Parathyroid adenoma (tissue), 2 donors: Measurements from ENCODE around the gene SAC3D1.

Source experiments
- H2AFZ ChIP-seq: fragments of 300-600 bp; sonication (generic); one replicate; pipeline ENCODE4 v1.7.0; 2017; ENCODE audit warnings: antibody characterized with exemption, mild to moderate bottlenecking
- H3K27ac ChIP-seq: fragments of 300-600 bp; sonication (generic); one replicate; pipeline ENCODE4 v1.7.0; 2017
- H3K27me3 ChIP-seq: fragments of 300-600 bp; sonication (generic); one replicate; pipeline ENCODE4 v1.7.0; 2017; ENCODE audit warnings: low read length; ENCODE audit not compliant: control insufficient read depth, insufficient read depth
- H3K36me3 ChIP-seq: fragments of 300-600 bp; sonication (generic); one replicate; pipeline ENCODE4 v1.7.0; 2017; ENCODE audit warnings: low read length; ENCODE audit not compliant: control insufficient read depth, insufficient read depth
- H3K4me1 ChIP-seq: fragments of 300-600 bp; sonication (generic); one replicate; pipeline ENCODE4 v1.7.0; 2017; ENCODE audit warnings: control low read depth
- H3K4me2 ChIP-seq: fragments of 300-600 bp; sonication (generic); one replicate; pipeline ENCODE4 v1.7.0; 2017; ENCODE audit warnings: low read length
- H3K4me3 ChIP-seq: fragments of 300-600 bp; sonication (generic); one replicate; pipeline ENCODE4 v1.7.0; 2017; ENCODE audit warnings: low read depth, low read length
- H3K79me2 ChIP-seq: fragments of 300-600 bp; sonication (generic); one replicate; pipeline ENCODE4 v1.7.0; 2017; ENCODE audit warnings: control low read depth
- H3K9ac ChIP-seq: fragments of 300-600 bp; sonication (generic); one replicate; pipeline ENCODE4 v1.7.0; 2017; ENCODE audit warnings: mild to moderate bottlenecking
- H3K9me3 ChIP-seq: fragments of 300-600 bp; sonication (generic); one replicate; pipeline ENCODE4 v1.7.0; 2017; ENCODE audit warnings: low read length; ENCODE audit not compliant: control insufficient read depth
- TF ChIP-seq, protein P1 (sequence below): fragments of 300-600 bp; sonication (generic); IDR thresholded peaks from one replicate; pipeline ENCODE4 v1.7.0; 2017; ENCODE audit warnings: antibody characterized with exemption, mild to moderate bottlenecking
- donor health status: primary hyperparathyroidism.

SAC3D1 gene

DNA sequence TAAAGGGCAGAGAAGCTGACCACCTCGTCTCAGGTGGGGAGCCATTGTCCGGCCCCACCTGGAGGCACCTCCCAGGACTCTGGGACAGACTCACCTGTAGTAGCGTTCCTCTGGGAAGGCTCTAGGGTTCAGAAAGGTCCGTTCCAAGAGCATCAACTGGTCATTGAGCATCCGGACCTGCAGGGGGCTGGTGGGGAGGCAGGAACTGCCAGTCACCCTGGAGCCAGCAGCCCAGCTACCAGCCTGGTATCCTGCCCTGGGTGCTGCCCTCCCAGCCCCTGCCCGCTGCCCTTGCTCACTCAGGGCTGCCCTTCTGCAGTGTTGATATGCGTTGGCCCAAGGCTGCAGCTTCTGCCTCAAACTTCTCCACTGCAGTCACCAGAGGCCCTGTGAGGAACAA is 4.7 kb downstream of the SAC3D1 start:
- Histone ChIP-seq H3K9me3 (no peaks in the 10 kb centered on the region), H3K27ac (no peak overlapping the region), H3K27me3 (no peaks in the 10 kb centered on the region), H3K4me3 (no peak overlapping the region), H3K4me1 (no peaks in the 10 kb centered on the region), H3K79me2 (no peaks in the 10 kb centered on the region), H2AFZ (no peak overlapping the region), H3K9ac (no peak overlapping the region), H3K4me2 (no peak overlapping the region), H3K36me3 (no peaks in the 10 kb centered on the region)
- TF ChIP-seq, protein P1, sequence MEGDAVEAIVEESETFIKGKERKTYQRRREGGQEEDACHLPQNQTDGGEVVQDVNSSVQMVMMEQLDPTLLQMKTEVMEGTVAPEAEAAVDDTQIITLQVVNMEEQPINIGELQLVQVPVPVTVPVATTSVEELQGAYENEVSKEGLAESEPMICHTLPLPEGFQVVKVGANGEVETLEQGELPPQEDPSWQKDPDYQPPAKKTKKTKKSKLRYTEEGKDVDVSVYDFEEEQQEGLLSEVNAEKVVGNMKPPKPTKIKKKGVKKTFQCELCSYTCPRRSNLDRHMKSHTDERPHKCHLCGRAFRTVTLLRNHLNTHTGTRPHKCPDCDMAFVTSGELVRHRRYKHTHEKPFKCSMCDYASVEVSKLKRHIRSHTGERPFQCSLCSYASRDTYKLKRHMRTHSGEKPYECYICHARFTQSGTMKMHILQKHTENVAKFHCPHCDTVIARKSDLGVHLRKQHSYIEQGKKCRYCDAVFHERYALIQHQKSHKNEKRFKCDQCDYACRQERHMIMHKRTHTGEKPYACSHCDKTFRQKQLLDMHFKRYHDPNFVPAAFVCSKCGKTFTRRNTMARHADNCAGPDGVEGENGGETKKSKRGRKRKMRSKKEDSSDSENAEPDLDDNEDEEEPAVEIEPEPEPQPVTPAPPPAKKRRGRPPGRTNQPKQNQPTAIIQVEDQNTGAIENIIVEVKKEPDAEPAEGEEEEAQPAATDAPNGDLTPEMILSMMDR: no peak

DNA sequence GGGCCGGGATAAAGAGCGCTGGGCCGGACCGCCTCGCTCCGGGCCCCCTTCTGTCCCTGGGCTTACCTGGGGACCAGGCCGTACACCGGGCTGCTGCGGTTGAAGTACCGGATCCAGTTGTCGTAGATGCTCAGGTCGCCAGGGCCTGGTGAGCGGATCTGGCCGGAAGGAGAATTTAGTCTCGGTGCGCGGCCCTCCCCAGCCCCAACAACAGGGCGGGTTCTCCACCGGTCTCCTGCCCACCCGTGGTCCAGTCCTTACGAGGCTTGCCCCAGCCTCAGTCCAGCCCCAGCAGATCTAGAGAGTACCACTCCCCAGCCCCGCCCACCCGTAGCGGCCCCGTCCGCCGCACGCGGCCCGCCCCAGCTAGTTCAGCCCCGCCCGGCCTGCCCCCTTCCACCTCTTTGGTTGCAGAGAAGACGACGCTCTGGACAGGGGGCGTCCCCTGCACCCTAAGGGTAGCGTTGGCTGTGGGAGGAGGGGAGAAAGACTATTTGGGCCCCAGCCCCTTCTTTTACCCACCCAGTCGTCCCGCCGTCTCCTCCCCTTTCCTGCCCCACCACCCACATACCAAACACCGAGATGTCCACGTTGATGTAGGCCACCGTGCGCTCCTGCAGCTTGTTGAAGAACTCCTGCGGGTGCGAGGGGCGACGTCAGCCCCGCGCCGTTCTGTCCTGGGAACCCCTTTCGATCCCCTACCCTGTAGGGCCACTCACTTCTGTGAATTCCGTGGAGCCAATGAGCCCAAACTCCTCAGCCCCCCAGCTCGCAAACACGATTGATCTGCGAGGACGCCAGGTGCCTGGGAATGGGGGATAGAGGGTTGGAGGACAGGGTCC is 6.8 kb downstream of the SAC3D1 start:
- no peaks in the 10 kb centered on the region for H3K27me3 ChIP-seq
- no peak overlapping the region for H3K4me2 ChIP-seq
- no peak overlapping the region for H3K27ac ChIP-seq
- no peaks in the 10 kb centered on the region for H3K4me1 ChIP-seq
- no peak overlapping the region for H3K9ac ChIP-seq
- H3K4me3 ChIP-seq: peak overlapping the region; percentile 22
- H3K79me2 ChIP-seq: no peaks in the 10 kb centered on the region
- peak overlapping the region; percentile 46 for H2AFZ ChIP-seq
- TF ChIP-seq, protein P1: no peak
- H3K36me3 ChIP-seq: no peaks in the 10 kb centered on the region
- H3K9me3 ChIP-seq: no peaks in the 10 kb centered on the region

DNA sequence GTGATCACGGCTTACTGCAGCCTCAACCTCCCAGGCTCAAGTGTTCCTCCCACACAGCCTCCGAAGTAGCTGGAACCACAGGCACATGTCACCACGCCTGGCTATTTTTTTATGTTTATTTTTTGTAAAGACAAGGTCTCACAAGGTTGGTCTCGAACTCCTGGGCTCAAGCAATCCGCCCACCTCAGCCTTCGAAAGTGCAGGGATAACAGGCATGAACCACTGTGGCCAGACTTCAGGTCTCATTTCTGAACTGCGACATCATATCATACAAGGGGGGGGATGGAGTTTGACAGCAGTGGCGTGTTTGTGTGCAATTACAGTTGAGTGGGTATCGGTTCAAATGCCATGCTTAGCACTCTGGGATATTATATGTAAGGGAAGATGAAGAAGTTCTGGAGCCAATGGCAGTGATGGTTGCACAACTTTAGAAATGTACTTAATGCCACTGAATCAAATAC is 10.4 kb downstream of the SAC3D1 start:
- H3K4me1 ChIP-seq: no peaks in the 10 kb centered on the region
- no peak overlapping the region for H3K27ac ChIP-seq
- no peak overlapping the region for H3K9ac ChIP-seq
- no peak overlapping the region for H2AFZ ChIP-seq
- H3K9me3 ChIP-seq: no peaks in the 10 kb centered on the region
- H3K4me2 ChIP-seq: no peak overlapping the region
- TF ChIP-seq, protein P1: no peak
- no peaks in the 10 kb centered on the region for H3K27me3 ChIP-seq
- no peaks in the 10 kb centered on the region for H3K79me2 ChIP-seq
- H3K36me3 ChIP-seq: no peaks in the 10 kb centered on the region
- no peak overlapping the region for H3K4me3 ChIP-seq

DNA sequence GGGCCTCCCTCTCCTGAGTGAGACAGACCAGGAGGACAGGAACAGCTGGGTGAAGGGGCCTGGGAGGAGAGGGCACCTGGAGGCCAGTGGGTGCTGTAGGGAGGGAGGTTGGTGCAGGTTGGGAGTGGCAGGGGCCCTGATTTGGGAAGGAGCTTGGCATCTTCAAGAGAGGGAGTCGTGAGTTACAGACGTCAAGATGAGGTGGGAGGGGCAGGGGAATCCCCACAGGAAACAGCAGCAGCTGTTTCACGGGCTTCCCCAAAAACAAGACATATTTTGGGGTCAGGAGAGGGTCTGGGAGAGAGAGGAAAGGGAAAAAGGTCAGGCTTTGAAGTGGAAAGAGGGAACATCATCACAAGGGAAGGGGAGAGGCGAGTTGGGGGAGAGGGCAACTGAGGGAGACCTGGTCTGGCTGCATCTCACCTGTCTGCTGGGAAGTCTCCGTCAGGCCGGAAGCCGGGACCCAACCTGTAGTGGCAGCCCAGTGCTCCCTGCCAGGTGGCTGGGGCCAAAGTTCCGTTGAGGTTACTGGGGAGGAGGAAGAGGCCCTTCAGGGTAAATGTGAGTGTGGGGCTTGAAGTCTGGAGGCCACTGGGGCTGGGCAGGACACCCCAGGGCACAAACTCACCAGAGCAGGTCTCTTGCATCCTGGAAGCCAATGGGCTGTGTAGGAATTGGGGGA is 13.0 kb downstream of the SAC3D1 start:
- Histone ChIP-seq H3K9me3 (no peaks in the 10 kb centered on the region), H2AFZ (no peak overlapping the region), H3K36me3 (no peaks in the 10 kb centered on the region), H3K27me3 (no peaks in the 10 kb centered on the region), H3K79me2 (no peaks in the 10 kb centered on the region), H3K4me1 (no peaks in the 10 kb centered on the region), H3K4me3 (no peak overlapping the region), H3K27ac (no peak overlapping the region), H3K4me2 (no peak overlapping the region), H3K9ac (no peak overlapping the region)
- TF ChIP-seq, protein P1: no peak
